ENCODE data around the gene E4F1.

DNA sequence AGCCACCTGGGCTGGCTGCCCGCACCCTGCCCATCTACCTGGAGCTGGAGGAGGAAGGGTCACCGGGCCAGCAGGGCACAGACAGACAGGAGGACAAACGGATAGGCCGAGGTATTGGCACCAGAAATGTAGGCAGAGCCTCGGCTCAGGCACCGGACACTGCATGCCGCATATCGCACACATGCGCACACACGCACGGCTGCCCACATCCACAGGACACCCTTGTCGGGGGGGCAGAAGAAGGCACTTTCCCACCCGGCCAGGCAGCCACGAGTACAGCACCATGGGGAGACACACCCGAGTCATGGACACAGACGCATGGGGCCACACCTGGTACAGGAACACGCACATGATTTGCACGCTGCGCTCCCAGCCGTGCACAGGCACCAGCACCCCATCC, 41.4 kb upstream of the E4F1 start:
- TF ChIP-seq, protein P1, sequence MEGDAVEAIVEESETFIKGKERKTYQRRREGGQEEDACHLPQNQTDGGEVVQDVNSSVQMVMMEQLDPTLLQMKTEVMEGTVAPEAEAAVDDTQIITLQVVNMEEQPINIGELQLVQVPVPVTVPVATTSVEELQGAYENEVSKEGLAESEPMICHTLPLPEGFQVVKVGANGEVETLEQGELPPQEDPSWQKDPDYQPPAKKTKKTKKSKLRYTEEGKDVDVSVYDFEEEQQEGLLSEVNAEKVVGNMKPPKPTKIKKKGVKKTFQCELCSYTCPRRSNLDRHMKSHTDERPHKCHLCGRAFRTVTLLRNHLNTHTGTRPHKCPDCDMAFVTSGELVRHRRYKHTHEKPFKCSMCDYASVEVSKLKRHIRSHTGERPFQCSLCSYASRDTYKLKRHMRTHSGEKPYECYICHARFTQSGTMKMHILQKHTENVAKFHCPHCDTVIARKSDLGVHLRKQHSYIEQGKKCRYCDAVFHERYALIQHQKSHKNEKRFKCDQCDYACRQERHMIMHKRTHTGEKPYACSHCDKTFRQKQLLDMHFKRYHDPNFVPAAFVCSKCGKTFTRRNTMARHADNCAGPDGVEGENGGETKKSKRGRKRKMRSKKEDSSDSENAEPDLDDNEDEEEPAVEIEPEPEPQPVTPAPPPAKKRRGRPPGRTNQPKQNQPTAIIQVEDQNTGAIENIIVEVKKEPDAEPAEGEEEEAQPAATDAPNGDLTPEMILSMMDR (IDR thresholded peaks at IDR 0.05; ENCODE audit: low read depth, low read length, poor library complexity, severe bottlenecking) = no peak
- no peak for TF ChIP-seq EZH2phosphoT487 (IDR thresholded peaks at IDR 0.05; ENCODE audit: borderline replicate concordance, low read length)
